Stimulated activated CD4-positive, alpha-beta T cell treated with anti-CD3 and anti-CD28 coated beads, Interleukin-4, amount 100 ng/mL, for 48 hours (primary cell): ENCODE results near the gene CSPG5.

Experiments used
- DNase-seq, 2 donors: peaks; one replicate each; pipeline ENCODE4 v3.0.0-alpha.2; 2020; ENCODE audit warnings: low read depth in 2 of 2

CSPG5 gene, protein sequence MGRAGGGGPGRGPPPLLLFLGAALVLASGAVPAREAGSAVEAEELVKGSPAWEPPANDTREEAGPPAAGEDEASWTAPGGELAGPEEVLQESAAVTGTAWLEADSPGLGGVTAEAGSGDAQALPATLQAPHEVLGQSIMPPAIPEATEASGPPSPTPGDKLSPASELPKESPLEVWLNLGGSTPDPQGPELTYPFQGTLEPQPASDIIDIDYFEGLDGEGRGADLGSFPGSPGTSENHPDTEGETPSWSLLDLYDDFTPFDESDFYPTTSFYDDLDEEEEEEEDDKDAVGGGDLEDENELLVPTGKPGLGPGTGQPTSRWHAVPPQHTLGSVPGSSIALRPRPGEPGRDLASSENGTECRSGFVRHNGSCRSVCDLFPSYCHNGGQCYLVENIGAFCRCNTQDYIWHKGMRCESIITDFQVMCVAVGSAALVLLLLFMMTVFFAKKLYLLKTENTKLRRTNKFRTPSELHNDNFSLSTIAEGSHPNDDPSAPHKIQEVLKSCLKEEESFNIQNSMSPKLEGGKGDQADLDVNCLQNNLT

GRCh38 chr3:47578691-47579632, at the start of gene CSPG5:
CSPG5 (minus strand) TSS chr3:47578865; CDS start chr3:47578693, 172 bp downstream.
- peak; percentile 3 to 12 for DNase-seq

DNA sequence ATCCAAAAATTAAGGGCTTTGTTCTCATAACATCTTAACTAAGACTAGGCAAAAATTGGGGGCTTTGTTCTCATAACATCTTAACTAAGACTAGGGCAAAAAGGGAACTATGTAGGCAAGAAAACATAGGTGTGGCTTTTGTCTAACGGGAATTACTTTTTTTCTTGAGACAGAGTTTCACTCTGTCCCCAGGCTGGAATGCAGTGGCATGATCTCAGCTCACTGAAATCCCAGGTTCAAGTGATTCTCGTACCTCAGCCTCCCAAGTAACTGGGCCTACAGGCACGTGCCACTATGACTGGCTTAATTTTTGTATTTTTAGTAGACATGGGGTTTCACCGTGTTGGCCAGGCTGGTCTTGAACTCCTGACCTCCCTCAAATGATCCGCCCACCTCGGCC, 49.8 kb upstream of the CSPG5 start:
- DNase-seq = no peak

GRCh38 chr3:47622671-47623461, 44.2 kb upstream of the CSPG5 start:
- no peak for DNase-seq

DNA sequence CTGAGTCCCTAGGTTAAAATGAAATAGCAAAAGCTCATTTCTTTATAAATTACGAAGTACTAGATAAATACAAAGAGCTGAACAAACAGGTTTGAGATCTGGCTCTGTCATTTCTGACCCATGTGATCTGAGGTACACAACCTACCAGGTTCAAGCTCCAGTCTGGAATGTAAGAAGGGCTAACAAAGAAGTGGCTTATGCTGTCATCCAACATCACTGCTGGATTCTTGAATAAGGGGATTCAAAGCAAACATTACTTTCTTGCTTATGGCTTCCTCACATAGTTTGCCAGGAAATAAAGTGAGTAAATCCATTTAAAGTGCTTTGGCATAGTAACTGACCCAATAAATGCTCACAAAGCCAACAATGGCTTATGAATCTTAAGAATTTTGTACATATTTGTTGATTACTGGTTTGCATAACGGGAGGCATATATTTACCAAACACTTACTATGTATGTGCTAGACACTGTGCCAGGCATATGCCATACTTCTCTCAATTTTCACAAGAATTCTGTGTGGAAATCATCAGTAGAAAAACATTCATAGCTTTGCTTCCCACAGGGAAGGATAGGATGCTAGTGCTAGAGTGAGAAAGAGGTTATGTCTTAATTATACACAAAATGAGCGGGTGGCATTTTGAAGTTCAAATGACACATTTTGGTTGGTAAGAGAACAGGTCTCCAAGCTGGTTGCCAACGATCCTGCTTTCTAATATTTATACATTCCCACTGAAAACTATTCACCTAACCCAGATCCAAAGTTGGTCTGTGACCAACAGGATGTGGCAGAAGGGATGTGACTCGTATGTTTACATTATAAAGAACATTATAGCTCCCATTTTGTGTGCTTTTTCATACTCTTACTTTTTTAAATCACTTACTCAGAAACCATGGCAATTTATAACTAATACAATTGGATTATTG, 38.7 kb upstream of the CSPG5 start:
- no peak for DNase-seq

DNA sequence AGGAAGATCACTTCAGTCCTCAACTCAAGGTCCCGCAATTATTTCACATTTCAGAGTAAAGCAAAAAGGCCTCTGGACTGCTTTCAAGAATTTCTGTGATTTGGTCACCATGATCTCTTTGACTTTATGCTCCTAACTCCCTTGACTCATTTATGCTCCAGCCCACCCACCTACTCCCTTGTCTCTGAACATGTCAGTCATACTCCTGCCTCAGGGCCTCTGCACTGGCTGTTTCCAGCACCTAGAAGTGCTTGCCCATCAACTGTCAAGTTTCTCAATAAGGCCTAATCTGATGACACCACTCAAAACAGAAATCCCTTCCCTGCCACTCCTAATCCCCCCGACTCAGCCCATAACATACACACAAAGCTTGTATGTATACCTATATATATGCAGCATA, 36.1 kb upstream of the CSPG5 start:
- no peak for DNase-seq

- DNase-seq = no peak
These were observed 35.1 kb upstream of the CSPG5 start for GRCh38 chr3:47613722-47614121.

GRCh38 chr3:47612879-47613278, 34.2 kb upstream of the CSPG5 start:
- DNase-seq = no peak

- no peak for DNase-seq
These were observed 33.5 kb upstream of the CSPG5 start for GRCh38 chr3:47612178-47612577.

DNA sequence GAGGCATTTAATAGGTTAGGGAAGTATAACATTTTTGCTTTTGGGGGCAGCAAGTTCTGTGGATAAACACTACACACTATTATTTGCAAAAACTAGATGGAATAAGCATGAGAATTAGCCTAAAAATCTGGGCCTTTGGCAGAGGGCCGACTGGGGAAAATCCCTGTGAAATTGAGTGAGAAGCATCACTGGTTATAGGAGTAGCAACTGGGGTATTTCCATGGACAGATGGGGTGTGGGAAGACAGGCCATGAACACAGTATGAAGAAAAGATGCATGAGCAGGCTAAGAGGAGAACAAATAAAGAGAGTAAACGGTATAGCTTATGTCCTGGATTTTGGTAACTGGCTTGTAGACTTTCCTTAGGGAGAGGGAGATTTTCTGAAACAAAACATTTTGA, 32.9 kb upstream of the CSPG5 start:
- DNase-seq = no peak

DNA sequence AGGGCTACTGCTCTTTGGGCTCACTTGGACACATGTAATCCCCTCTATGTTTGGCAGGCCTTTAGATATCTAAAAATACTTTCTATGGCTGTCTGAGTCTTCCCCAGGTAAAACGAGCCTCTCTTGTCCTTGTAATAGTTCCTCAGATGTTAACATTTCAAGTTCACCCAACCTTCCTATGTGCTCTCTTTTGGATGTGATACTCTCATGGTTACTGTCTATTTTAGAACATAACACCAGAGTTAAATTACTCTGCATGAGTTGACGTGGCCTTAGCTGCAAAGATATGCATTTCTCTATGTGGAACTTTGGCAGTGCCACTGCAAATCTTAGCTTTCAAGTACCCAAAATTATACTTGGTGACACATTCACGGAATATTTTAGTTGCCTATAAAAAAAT, 31.9 kb upstream of the CSPG5 start:
- DNase-seq = no peak

- DNase-seq = no peak
These were observed 28.7 kb upstream of the CSPG5 start for GRCh38 chr3:47607335-47607734.

DNA sequence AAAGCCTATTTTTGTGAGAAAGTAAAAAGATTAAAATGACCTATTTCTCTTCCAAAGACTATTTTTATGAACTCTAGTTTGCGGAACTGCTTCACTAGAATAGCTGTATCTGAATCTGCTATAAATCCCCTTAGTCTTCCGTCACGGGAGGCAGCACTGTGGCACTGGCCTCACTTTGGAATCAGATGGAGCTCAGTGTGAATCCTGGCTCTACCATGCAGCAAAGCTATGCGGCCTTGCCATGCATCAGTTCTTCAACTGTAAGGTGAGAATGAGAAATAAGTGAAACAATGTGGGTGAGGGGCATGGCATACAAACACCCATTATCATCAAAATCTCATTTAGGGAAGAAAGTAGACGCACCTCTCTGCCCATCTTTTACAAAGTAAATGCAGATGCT, 27.5 kb upstream of the CSPG5 start:
- DNase-seq = no peak

DNA sequence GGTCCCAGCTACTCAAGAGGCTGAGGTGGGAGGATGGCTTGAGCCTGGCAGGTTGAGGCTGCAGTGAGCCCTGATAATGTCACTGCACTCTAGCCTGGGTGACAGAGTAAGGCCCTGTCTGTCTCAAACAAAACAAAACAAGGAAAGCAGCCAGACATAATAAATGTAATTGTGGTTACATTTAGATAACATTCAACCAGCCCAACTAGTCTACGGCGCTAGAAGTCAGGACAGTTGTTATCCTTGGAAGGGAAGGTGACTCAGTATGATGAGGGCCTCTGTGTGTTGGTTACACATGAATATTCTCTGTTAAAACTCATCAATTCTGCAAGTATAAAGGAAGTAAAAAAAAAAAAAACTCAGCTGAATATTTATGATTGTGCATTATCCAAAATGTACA, 27.0 kb upstream of the CSPG5 start:
- no peak for DNase-seq

DNA sequence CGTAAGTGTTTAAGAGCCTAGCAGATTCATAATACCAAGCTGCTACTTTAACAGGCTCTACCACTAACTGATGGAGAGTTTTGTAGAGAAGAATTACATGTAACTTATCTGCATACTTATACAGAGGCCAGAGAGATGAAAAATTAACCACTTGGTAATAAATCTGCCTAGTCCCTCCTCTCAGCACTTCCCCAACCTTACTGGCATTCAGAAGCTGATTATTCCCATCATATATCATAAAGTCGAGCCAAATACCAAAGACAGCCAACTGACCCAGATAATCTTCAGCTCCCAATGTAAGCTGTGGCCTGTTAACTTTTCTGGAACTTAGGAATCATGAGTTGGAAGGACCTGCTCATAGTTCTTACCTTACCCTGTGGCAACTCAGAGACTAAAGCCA, 25.5 kb upstream of the CSPG5 start:
- DNase-seq = no peak

DNA sequence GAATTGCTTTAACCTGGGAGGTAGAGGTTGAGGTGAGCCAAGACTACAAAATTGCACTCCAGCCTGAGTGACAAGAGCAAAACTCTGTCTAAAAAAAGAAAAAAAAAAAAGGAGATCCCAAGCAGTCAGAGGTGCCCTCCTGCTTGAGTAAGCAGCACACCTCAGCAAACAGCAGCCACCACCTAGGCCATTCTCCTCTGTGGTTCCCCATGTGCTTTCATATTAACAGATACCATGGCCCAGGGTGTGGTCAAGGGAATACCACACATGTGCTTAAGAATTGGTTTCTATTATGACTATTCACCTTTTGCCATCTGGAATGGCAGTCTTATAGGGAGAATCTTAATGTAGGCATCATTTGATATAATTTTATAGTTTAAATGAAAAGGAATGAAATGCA, 24.7 kb upstream of the CSPG5 start:
- no peak for DNase-seq

DNA sequence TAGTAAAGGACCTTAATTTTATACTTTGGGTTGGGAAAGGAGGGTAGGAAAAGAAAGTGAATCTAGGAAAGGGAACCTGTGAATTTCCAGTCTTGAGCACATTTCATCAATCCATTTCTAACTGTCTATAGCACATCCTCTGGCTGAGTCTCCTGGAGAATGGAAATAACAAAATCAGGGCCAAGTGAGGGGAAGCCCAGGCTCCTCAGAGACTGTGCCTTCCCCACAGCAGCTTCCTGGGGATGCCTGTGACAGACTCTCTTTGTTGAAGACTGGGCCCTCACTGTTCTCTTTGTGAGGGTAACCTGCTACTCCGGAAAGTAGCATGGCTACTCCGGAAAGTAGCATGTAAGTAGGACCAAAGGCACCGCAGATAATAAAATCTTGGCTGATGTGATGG, 22.6 kb upstream of the CSPG5 start:
- DNase-seq = no peak

- DNase-seq = no peak
These were observed 16.1 kb upstream of the CSPG5 start for GRCh38 chr3:47594792-47595191.

GRCh38 chr3:47592066-47592795, 13.6 kb upstream of the CSPG5 start:
- DNase-seq = no peak

DNA sequence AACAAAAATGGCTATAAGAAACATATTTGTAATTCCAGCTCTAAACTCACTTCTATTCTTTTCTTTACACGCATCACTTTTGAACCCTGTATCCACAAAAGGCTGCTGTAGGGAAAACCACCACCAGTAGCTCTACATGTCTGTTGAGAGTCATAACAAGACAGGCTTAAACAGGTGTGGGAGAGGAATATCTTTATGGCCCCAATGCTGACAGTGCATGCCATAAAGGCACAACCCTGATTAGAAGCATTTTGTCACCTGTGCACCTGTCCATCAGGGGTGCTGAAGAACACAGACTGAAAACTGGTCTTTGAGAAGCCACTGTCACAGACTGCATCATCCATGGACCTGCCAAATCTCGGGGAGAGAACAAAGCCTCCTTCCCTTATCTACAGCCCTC, 11.6 kb upstream of the CSPG5 start:
- DNase-seq = no peak

DNA sequence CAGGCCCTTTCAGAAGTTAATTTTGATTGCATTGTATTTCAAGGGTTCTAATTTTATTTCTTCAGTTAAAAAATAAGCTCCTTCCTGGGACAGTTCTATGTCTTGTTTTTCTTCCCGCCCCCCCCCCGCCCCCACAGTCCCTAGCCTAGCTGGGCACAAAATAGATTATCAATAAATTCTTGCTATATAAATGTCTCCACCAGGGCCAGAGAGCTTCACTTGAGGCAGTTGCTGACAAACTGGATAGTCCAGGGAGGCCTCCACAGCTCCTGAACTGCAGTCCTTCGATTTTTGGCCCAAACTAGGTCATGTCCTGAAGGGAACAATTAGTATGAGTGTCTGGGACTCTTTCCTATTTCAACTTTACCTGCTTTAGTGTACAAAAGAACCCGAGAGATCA, 9.9 kb upstream of the CSPG5 start:
- DNase-seq = no peak
